ENCODE results near the gene CR1L. TPM values are rescaled to one million over a fixed set of nuclear protein-coding genes. Genes with fewer than 3 reads are reported as not detected.
"Not testable (repeated sequence)": the region's sequence is repeated elsewhere in the genome, so short reads cannot be mapped to it uniquely, and the experiment has no call there.

Gene CR1L
- total RNA-seq, 6 experiments from 2014 or later, result not detected

DNA sequence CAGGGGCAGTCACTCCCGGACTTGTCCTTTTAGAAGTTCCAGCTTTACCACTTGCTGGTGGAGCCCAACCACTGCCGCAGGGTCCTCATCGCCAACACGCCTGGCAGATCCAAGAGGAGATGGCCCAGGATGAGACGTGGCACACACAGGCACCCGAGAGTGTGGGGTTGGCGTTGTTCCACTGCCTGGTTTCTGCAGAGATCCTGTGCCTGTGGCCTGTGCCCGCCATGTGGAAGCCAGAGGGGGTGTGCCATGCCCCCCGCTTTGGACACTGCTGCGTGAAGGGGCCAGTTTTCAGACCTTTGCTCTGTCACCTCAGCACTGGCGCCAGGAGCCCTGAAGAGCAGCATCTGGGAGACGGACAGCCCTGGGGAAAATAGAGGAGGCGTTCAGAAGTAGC, 117.7 kb downstream of the CR1L start:
- Mint-ChIP-seq H3K4me3 (no peak overlapping the region), H3K4me1 (ENCODE audit: low read depth) (no peaks in the 10 kb centered on the region), H3K27ac (no peak overlapping the region), H3K27me3 (ENCODE audit: insufficient read depth) (no peaks in the 10 kb centered on the region), H3K36me3 (ENCODE audit: low read depth) (peaks cover 39% of the 10 kb centered on the region), H3K9me3 (no peaks in the 10 kb centered on the region)
- no peak for TF ChIP-seq CTCF (IDR thresholded peaks at IDR 0.05)
- no peak for DNase-seq

GRCh38 chr1:207763091-207763490, 118.2 kb downstream of the CR1L start:
- no peaks in the 10 kb centered on the region for H3K4me1 Mint-ChIP-seq (ENCODE audit: low read depth)
- peaks cover 39% of the 10 kb centered on the region for H3K36me3 Mint-ChIP-seq (ENCODE audit: low read depth)
- no peaks in the 10 kb centered on the region for H3K27me3 Mint-ChIP-seq (ENCODE audit: insufficient read depth)
- no peak overlapping the region for H3K27ac Mint-ChIP-seq
- no peak for DNase-seq
- H3K4me3 Mint-ChIP-seq, result no peak overlapping the region
- no peaks in the 10 kb centered on the region for H3K9me3 Mint-ChIP-seq
- no peak for TF ChIP-seq CTCF (IDR thresholded peaks at IDR 0.05)

DNA sequence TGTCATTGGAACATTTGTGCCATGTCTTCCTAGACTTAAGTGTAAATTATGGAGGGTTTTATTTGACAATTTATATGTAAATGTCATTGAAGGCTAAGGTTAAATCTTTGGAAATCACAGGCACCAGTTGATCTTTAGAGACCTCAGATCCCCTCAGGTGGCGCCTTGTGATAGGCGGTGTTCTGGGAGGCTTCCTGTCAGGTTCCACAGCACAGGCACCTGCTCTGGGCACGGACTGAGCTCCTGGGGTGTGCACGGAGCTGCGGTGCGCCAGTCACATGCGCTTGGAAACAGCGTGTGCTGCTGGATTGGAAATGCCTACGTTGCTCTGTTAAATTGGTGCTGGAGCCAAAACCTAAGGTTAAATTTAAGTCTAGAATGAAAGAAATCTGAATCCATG, 119.0 kb downstream of the CR1L start:
- Mint-ChIP-seq H3K4me1 (ENCODE audit: low read depth) (no peaks in the 10 kb centered on the region), H3K4me3 (no peak overlapping the region)

DNA sequence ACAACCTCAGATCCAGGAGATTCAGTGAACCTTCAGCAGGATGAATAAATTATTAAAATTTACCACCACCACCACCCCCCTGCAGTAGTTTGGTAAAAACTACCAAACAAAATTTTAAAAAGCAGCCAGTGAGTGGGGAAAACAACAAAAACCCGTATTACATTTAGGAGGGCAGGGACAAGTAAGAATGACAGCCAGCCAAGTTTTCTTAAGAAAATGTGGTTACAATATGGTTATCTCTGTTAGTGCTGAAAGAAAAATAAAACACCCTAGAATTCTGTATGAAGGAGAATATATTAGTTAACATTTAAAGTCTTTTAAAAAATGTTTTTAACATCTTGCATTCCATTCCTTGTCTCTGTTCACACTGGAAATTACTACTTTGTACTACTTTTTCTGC, 121.6 kb downstream of the CR1L start:
- Mint-ChIP-seq H3K4me3 (no peak overlapping the region), H3K36me3 (ENCODE audit: low read depth) (peaks cover 58% of the 10 kb centered on the region), H3K4me1 (ENCODE audit: low read depth) (no peaks in the 10 kb centered on the region), H3K9me3 (peaks cover 9% of the 10 kb centered on the region), H3K27ac (no peak overlapping the region; the same call in 1 of the 2 replicates), H3K27me3 (ENCODE audit: insufficient read depth) (no peaks in the 10 kb centered on the region)
- DNase-seq, result no peak
- TF ChIP-seq CTCF (IDR thresholded peaks at IDR 0.05), result no peak

More for the DNA sequence above, 119.0 kb downstream of the CR1L start:
- Mint-ChIP-seq H3K27ac (peak overlapping the region; percentile 15; the same call in 1 of the 2 replicates), H3K27me3 (ENCODE audit: insufficient read depth) (no peaks in the 10 kb centered on the region), H3K36me3 (ENCODE audit: low read depth) (peaks cover 46% of the 10 kb centered on the region), H3K9me3 (no peaks in the 10 kb centered on the region)
- no peak for DNase-seq
- TF ChIP-seq CTCF (IDR thresholded peaks at IDR 0.05), result no peak

- H3K4me3 Mint-ChIP-seq; H3K27ac Mint-ChIP-seq; DNase-seq; H3K27me3 Mint-ChIP-seq (ENCODE audit: insufficient read depth); H3K4me1 Mint-ChIP-seq (ENCODE audit: low read depth): not testable (repeated sequence)
- Mint-ChIP-seq H3K9me3 (peaks cover 13% of the 10 kb centered on the region), H3K36me3 (ENCODE audit: low read depth) (peaks cover 52% of the 10 kb centered on the region)
Observed at GRCh38 chr1:207770514-207770913, 125.6 kb downstream of the CR1L start.

Other genes starting within 250 kb of the CR1L start
- gene CR2, start 190.8 kb upstream of the CR1L start, total RNA-seq (2021; fragmentation: NEBNext Ultra II Directional; extraction: Animal tissue kit (Norgen Biotek cat#: 25700)), result not detected
- not detected for gene CR1, start 149.0 kb upstream of the CR1L start, total RNA-seq (2021; fragmentation: NEBNext Ultra II Directional; extraction: Animal tissue kit (Norgen Biotek cat#: 25700))
- gene CD46, start 106.9 kb downstream of the CR1L start, total RNA-seq (2021; fragmentation: NEBNext Ultra II Directional; extraction: Animal tissue kit (Norgen Biotek cat#: 25700)), result 100 to 1,000 TPM; 134 to 152 (median 142) TPM